BJ (cell line): ENCODE results near the gene BTBD10. TPM values are rescaled to one million over a fixed set of nuclear protein-coding genes. Genes with fewer than 3 reads are reported as not detected.

Source experiments
- CTCF ChIA-PET: fragments of 350-600 bp; formaldehyde crosslinking; extraction: SDS; loops from one replicate; lab custom pipeline; 2021; ENCODE audit warnings: antibody characterized with exemption, inconsistent platforms; lab: Yijun Ruan, JAX
- POLR2A ChIA-PET: fragments of 300-600 bp; sonication (Branson Sonifier 250); formaldehyde crosslinking; extraction: SDS; loops from one replicate; lab custom pipeline; 2021; ENCODE audit warnings: antibody characterized with exemption; lab: Charles Lee
- DNase-seq: peaks from one replicate; pipeline ENCODE4 v3.0.0-alpha.2; 2011; ENCODE audit warnings: low read depth
- H3K27me3 ChIP-seq: 2 replicates; pipeline ENCODE4 v1.6.0; 2011; ENCODE audit warnings: low read length; ENCODE audit not compliant: control insufficient read depth, insufficient read depth
- H3K36me3 ChIP-seq: 2 replicates; pipeline ENCODE4 v1.5.1; 2011; ENCODE audit warnings: low read length; ENCODE audit not compliant: control insufficient read depth, insufficient read depth
- H3K4me3 ChIP-seq: 2 replicates; pipeline ENCODE4 v1.5.1; 2011; ENCODE audit warnings: low read depth, mild to moderate bottlenecking, control low read depth, low read length
- CTCF ChIP-seq: IDR thresholded peaks from 2 replicates; pipeline ENCODE4 v1.5.1; 2011; ENCODE audit warnings: low read depth, mild to moderate bottlenecking, control low read depth, inconsistent platforms, low read length, moderate library complexity; ENCODE audit not compliant: insufficient read depth
- polyA plus RNA-seq: library from polyadenylated mRNA; depleted of rRNA; stranded (reverse); fragments of >200 nt; gene quantifications from 2 replicates; pipeline ENCODE4 v1.2.3, GENCODE V29; 2011

The BTBD10 gene
- polyA plus RNA-seq, 1 experiment = 26.9 TPM

DNA sequence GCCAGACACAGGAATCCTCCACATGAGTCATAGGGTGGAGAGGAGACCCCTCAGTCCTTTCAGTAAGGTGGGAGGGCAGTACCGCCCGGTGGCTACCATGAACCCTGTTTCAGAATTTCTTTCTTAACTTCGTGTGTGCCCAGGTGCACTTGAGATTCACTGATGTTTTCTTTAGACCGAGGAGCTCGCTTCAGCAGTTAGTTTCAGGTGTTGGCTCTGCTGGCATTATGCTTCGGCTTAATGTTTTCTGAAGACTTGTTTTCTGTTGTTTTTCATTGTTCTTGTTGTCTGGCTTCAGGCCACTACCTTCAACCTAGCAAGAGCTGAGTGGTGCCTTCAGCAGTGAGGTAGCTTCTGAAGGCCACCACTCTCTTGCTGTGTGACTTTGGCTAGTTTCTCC is 114.0 kb downstream of the BTBD10 start:
- CTCF ChIA-PET = interaction anchor here (1.0 kb wide), 1 partner anchor 139 kb away, joined by 4 read pairs; no protein-coding TSS in a partner anchor
- TF ChIP-seq CTCF = no peak
- no peak for DNase-seq
- H3K27me3 ChIP-seq = no peaks in the 10 kb centered on the region
- H3K4me3 ChIP-seq = no peak overlapping the region
- H3K36me3 ChIP-seq = no peaks in the 10 kb centered on the region
- POLR2A ChIA-PET = no interaction called here

DNA sequence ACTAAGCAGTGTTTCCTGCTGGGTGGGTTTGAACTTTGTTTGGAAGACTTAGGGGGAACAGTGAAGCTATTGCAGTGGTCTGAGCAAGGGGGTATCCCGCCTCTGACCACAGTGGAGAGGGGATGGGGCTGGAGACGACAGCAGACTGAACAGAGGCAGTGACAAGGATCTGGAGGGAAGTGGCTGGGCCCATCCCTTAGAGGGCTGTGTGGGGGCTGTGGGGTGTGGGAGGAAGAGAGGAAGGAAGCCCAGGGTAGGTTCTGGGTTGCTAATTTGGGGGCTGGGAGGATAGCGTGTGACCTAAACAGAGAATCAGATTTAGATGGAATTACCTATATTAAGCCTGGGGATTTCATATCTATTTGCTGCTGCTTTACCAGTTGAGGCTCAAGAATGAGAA is 114.7 kb downstream of the BTBD10 start:
- TF ChIP-seq CTCF = no peak
- ChIA-PET POLR2A (no interaction called here), CTCF (interaction anchor here (5.4 kb wide), 1 partner anchor 140 kb away, joined by 95 read pairs; no protein-coding TSS in a partner anchor)
- no peaks in the 10 kb centered on the region for H3K36me3 ChIP-seq
- no peaks in the 10 kb centered on the region for H3K27me3 ChIP-seq
- H3K4me3 ChIP-seq = no peak overlapping the region
- DNase-seq = no peak

DNA sequence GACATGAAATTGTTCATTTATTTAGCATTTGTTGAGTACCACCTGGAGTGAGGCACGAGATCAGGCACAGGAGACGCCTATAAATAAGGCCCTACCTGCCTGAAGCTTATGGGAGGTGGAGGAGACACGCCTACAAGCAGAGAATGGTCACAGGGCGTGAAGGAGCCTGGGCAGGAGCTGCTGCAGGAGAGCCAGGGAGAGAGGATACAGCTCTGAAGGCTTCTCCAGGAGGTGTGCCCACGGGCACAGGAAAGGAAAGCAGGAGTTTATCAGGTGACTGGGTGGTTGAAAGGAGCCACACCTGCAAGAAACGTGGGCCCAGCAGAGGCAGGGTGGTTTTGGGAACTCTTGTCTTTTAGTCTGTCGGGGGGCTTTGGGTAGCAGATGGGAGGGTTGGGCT is 115.1 kb downstream of the BTBD10 start:
- CTCF ChIA-PET = interaction anchor here (1.2 to 5.4 kb wide), 2 partner anchors 9 to 139 kb away, joined by 3 to 95 read pairs; no protein-coding TSS in a partner anchor
- POLR2A ChIA-PET = no interaction called here
- DNase-seq = no peak

DNA sequence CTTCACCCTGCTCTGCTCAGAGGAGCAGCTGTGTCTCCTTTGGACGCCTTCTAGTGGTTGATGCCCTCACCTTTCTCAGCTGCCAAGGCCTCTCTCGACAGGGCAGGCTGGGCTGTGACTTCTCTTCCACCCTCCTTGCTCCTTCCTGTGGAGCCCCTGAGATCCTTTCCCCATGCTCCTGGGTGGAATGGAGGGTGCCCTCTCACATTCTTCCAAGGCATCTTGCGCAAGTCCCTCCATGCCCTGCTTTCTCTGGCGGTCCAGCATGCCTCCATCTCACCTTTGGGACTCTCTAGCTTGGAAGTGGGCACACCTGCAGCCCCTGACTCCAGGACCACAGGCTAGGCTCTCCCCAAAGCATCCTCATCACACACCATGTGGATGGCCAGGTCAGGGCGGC is 116.6 kb downstream of the BTBD10 start:
- CTCF ChIA-PET = interaction anchor here (5.1 to 5.4 kb wide), 2 partner anchors 132 to 138 kb away, joined by 48 to 95 read pairs; no protein-coding TSS in a partner anchor
- Histone ChIP-seq H3K27me3 (no peaks in the 10 kb centered on the region), H3K36me3 (no peaks in the 10 kb centered on the region), H3K4me3 (no peak overlapping the region)
- no peak for TF ChIP-seq CTCF
- POLR2A ChIA-PET = no interaction called here
- no peak for DNase-seq

More for the DNA sequence above, 115.1 kb downstream of the BTBD10 start:
- Histone ChIP-seq H3K36me3 (no peaks in the 10 kb centered on the region), H3K4me3 (no peak overlapping the region), H3K27me3 (no peaks in the 10 kb centered on the region)
- no peak for TF ChIP-seq CTCF

DNA sequence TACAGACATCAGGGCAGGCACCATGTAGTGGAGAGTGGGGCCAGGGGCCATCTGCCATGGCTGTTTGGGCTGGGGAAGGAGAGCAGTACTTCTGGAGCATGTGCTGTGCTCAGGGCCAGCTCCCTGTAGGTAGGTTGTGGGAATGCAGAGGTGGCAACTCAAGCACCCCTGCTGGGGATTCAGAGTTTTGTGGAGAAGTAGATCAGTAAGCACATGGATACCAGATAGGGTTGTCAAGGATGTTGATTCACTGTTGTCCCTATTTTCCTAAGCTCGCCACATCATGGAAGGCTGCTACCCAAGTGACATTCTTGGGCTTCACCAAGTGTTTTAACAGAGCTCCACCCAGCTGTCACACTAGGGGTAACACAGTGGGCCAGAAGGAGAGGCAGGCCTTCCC is 118.2 kb downstream of the BTBD10 start:
- Histone ChIP-seq H3K36me3 (no peaks in the 10 kb centered on the region), H3K4me3 (no peak overlapping the region), H3K27me3 (no peaks in the 10 kb centered on the region)
- no peak for TF ChIP-seq CTCF
- DNase-seq = no peak
- CTCF ChIA-PET = interaction anchor here (0.7 to 5.4 kb wide), 18 partner anchors 9 to 177 kb away, joined by 3 to 95 read pairs (median 6); no protein-coding TSS in a partner anchor
- POLR2A ChIA-PET = no interaction called here
